Measurements from ENCODE around the gene TRIM46. TPM values are rescaled to one million over a fixed set of nuclear protein-coding genes. Genes with fewer than 3 reads are reported as not detected.
A peak's percentile ranks its signal among the peaks of the same experiment; 100 is the strongest.
"Not testable (repeated sequence)": the region's sequence is repeated elsewhere in the genome, so short reads cannot be mapped to it uniquely, and the experiment has no call there.

Gene TRIM46
- total RNA-seq, 1 experiment from 2014 or later = 18.4 TPM

- H3K4me3 Mint-ChIP-seq; H2BK20ac ChIP-seq (ENCODE audit: low read depth, low read length, poor library complexity, severe bottlenecking); H3K56ac ChIP-seq (ENCODE audit: insufficient read length, low read depth, low read length); H4K91ac ChIP-seq (ENCODE audit: insufficient read length, low read depth, low read length); H3K23ac ChIP-seq (ENCODE audit: insufficient read length, low read depth, low read length); H3K79me2 ChIP-seq (ENCODE audit: insufficient read depth, low read length); H2BK12ac ChIP-seq (ENCODE audit: insufficient read length, low read depth, low read length); H2AK5ac ChIP-seq (ENCODE audit: insufficient read length, low read length); H3K9me3 ChIP-seq (ENCODE audit: control insufficient read depth, low read depth, low read length); H2AFZ ChIP-seq (ENCODE audit: low read length); H4K20me1 ChIP-seq (ENCODE audit: control insufficient read depth, insufficient read depth, insufficient read length); H3K18ac ChIP-seq (ENCODE audit: insufficient read length, low read depth, low read length); H4K8ac ChIP-seq (replicated peaks; ENCODE audit: insufficient read length, low read depth, low read length); H3K79me1 ChIP-seq (ENCODE audit: insufficient read depth, low read depth, low read length, poor library complexity, severe bottlenecking); H3K4me2 ChIP-seq (ENCODE audit: insufficient read depth, insufficient read length, low read length); H2BK120ac ChIP-seq (ENCODE audit: low read depth, low read length, poor library complexity, severe bottlenecking); H3K4me1 ChIP-seq (ENCODE audit: insufficient read depth, low read length); DNase-seq; H3K27me3 ChIP-seq (ENCODE audit: insufficient read depth, low read length); H3K23me2 ChIP-seq (ENCODE audit: insufficient read length, low read depth, low read length, poor library complexity, severe bottlenecking); H3K27ac Mint-ChIP-seq; H3K9ac ChIP-seq (ENCODE audit: extremely low read depth, insufficient read length, low read length); H3K14ac ChIP-seq (ENCODE audit: insufficient read depth, low read length); H2BK5ac ChIP-seq (ENCODE audit: insufficient read length, low read length); H3K27ac ChIP-seq (ENCODE audit: insufficient read length, low read depth, low read length); H3K4ac ChIP-seq (ENCODE audit: low read depth, low read length); H3K9me3 Mint-ChIP-seq; H4K5ac ChIP-seq (ENCODE audit: insufficient read length, low read depth, low read length); H2BK15ac ChIP-seq (ENCODE audit: low read depth, low read length); H3K27me3 Mint-ChIP-seq (ENCODE audit: low read depth); H3T11ph ChIP-seq (ENCODE audit: low read length): not testable (repeated sequence)
- H3K4me1 Mint-ChIP-seq = peaks cover 19 to 20% of the 10 kb centered on the region in 2 experiments
- H3K36me3 Mint-ChIP-seq (ENCODE audit: insufficient read depth in 1 of 3, low read depth in 3 of 3) = peaks cover 9 to 25% (median 20%) of the 10 kb centered on the region in 3 experiments
- no CpG with 5 or more reads among the region's 7 CpGs for whole genome bisulfite sequencing (ENCODE audit: extremely low coverage, insufficient read length, low lambda C conversion rate)
These were observed 38.4 kb downstream of the TRIM46 start for GRCh38 chr1:155212051-155212440.

DNA sequence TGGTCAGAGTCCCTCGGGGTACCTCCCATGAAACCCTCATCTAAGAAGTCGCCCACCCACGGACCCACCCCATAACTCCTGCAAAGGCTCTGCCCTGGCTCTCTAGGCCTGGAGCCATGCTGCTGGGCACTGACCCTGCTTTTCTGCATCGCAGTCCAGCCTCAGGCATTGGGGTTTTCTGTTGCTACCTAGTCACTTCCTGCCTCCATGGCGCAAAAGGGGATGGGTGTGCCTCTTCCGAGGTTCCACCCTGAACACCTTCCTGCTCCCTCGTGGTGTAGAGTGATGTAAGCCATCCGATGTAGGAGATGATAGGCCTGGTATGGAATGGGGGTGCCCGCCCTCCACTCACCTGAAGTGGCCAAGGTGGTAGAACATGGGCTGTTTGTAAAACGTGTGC, 41.1 kb downstream of the TRIM46 start:
- H3K14ac ChIP-seq (ENCODE audit: insufficient read depth, low read length); H2BK15ac ChIP-seq (ENCODE audit: low read depth, low read length); H3K4me3 Mint-ChIP-seq; H3K23ac ChIP-seq (ENCODE audit: insufficient read length, low read depth, low read length); H3K79me1 ChIP-seq (ENCODE audit: insufficient read depth, low read depth, low read length, poor library complexity, severe bottlenecking); H3K4ac ChIP-seq (ENCODE audit: low read depth, low read length); H3K18ac ChIP-seq (ENCODE audit: insufficient read length, low read depth, low read length); H2AK5ac ChIP-seq (ENCODE audit: insufficient read length, low read length); H3T11ph ChIP-seq (ENCODE audit: low read length); H4K5ac ChIP-seq (ENCODE audit: insufficient read length, low read depth, low read length); H2BK120ac ChIP-seq (ENCODE audit: low read depth, low read length, poor library complexity, severe bottlenecking); H4K8ac ChIP-seq (replicated peaks; ENCODE audit: insufficient read length, low read depth, low read length); DNase-seq; H3K9ac ChIP-seq (ENCODE audit: extremely low read depth, insufficient read length, low read length); H3K9me3 Mint-ChIP-seq; H2BK5ac ChIP-seq (ENCODE audit: insufficient read length, low read length); H3K27ac ChIP-seq (ENCODE audit: insufficient read length, low read depth, low read length); H3K27me3 ChIP-seq (ENCODE audit: insufficient read depth, low read length); H3K4me2 ChIP-seq (ENCODE audit: insufficient read depth, insufficient read length, low read length); H3K56ac ChIP-seq (ENCODE audit: insufficient read length, low read depth, low read length); H3K79me2 ChIP-seq (ENCODE audit: insufficient read depth, low read length); H3K4me1 ChIP-seq (ENCODE audit: insufficient read depth, low read length); H4K91ac ChIP-seq (ENCODE audit: insufficient read length, low read depth, low read length); H3K9me3 ChIP-seq (ENCODE audit: control insufficient read depth, low read depth, low read length); H2BK12ac ChIP-seq (ENCODE audit: insufficient read length, low read depth, low read length); H2AFZ ChIP-seq (ENCODE audit: low read length); H3K27me3 Mint-ChIP-seq (ENCODE audit: low read depth); H2BK20ac ChIP-seq (ENCODE audit: low read depth, low read length, poor library complexity, severe bottlenecking); H4K20me1 ChIP-seq (ENCODE audit: control insufficient read depth, insufficient read depth, insufficient read length); H3K23me2 ChIP-seq (ENCODE audit: insufficient read length, low read depth, low read length, poor library complexity, severe bottlenecking): not testable (repeated sequence)
- WGBS (ENCODE audit: extremely low coverage, insufficient read length, low lambda C conversion rate) = no CpG with 5 or more reads among the region's 10 CpGs
- Mint-ChIP-seq H3K27ac (peak overlapping the region in 1 of 3 experiments; percentile 16; a peak in 1 of 7 replicates), H3K36me3 (ENCODE audit: insufficient read depth in 1 of 3, low read depth in 3 of 3) (peaks cover 9 to 25% (median 20%) of the 10 kb centered on the region in 3 experiments), H3K4me1 (peaks cover 16 to 18% of the 10 kb centered on the region in 2 experiments)

All from H9 (cell line).